GM12878 (cell line): Measurements from ENCODE around the gene PDZD8. TPM values are rescaled to one million over a fixed set of nuclear protein-coding genes. Genes with fewer than 3 reads are reported as not detected.

Source experiments
- ATAC-seq: fragments of 200-7000 bp; cut with Tn5 transposase; 3 replicates; pipeline ENCODE4 v1.9.1; 2020; ENCODE audit warnings: mild to moderate bottlenecking, moderate library complexity
- BruUV-seq: library from RNA; stranded (reverse); fragments of 400-500 nt; replicated peaks from 2 replicates; lab custom pipeline; 2021; lab: Mats Ljungman, UMichigan
- CTCF ChIA-PET: fragments of 300-600 bp; sonication (Branson Sonifier 250); formaldehyde crosslinking; extraction: SDS; loops from one replicate; lab custom pipeline; 2021; ENCODE audit warnings: inconsistent platforms; lab: Yijun Ruan, JAX
- POLR2A ChIA-PET: fragments of 350-600 bp; formaldehyde crosslinking; extraction: SDS; loops from one replicate; lab custom pipeline; 2021; ENCODE audit warnings: inconsistent platforms; lab: Charles Lee
- RAD21 ChIA-PET: fragments of 300-600 bp; sonication (Branson Sonifier 250); formaldehyde crosslinking; loops from one replicate; lab custom pipeline; 2023; ENCODE audit warnings: antibody characterized with exemption; ENCODE audit not compliant: unreplicated experiment; lab: Charles Lee
- SMC1A ChIA-PET: fragments of 300-600 bp; sonication (Branson Sonifier 250); formaldehyde crosslinking; loops from one replicate; lab custom pipeline; 2023; ENCODE audit not compliant: unreplicated experiment, uncharacterized antibody; lab: Charles Lee
- DNase-seq: peaks from one replicate; pipeline ENCODE4 v3.0.0-alpha.2; 2011; ENCODE audit warnings: low read depth, low spot score
- FAIRE-seq: peaks from 3 replicates; lab custom pipeline; 2011; peaks lifted over from hg19 to GRCh38; lab: Jason Lieb, UNC
- H2AFZ ChIP-seq: 2 replicates; pipeline ENCODE4 v1.6.0; 2011; ENCODE audit warnings: low read depth, low read length, control low read depth; ENCODE audit not compliant: control insufficient read depth
- H3K27ac ChIP-seq: 2 replicates; pipeline ENCODE4 v1.5.1; 2011; ENCODE audit warnings: control low read depth; ENCODE audit not compliant: control insufficient read depth, insufficient read depth
- H3K27me3 ChIP-seq, 2 experiments: replicated peaks in 1 of 2; 2 replicates each; pipeline versions ENCODE4 v1.6.0 to v1.6.1; 2011; ENCODE audit warnings: low read length in 1 of 2; ENCODE audit not compliant: control insufficient read depth in 2 of 2, insufficient read depth in 2 of 2
- H3K36me3 ChIP-seq, 2 experiments: 2 replicates each; pipeline ENCODE4 v1.5.1; 2011; ENCODE audit warnings: low read length in 1 of 2; ENCODE audit not compliant: control insufficient read depth in 2 of 2, insufficient read depth in 2 of 2
- H3K4me1 ChIP-seq: 2 replicates; pipeline ENCODE4 v1.6.1; 2011; ENCODE audit warnings: mild to moderate bottlenecking, low read length, moderate library complexity, mixed read lengths; ENCODE audit not compliant: control insufficient read depth, insufficient read depth
- H3K4me2 ChIP-seq: 2 replicates; pipeline ENCODE4 v1.6.0; 2011; ENCODE audit warnings: control low read depth; ENCODE audit not compliant: control insufficient read depth, insufficient read depth
- H3K4me3 ChIP-seq: fragments of 200-600 bp; sonication (generic); 2 replicates; pipeline ENCODE4 v1.5.1; 2016
- H3K79me2 ChIP-seq: 2 replicates; pipeline ENCODE4 v1.6.0; 2011; ENCODE audit warnings: low read length; ENCODE audit not compliant: control insufficient read depth, insufficient read depth
- H3K9ac ChIP-seq: 2 replicates; pipeline ENCODE4 v1.8.0; 2011; ENCODE audit warnings: low read length, control low read depth, mixed read lengths; ENCODE audit not compliant: control insufficient read depth, insufficient read depth
- H3K9me3 ChIP-seq: replicated peaks from 3 replicates; pipeline ENCODE4 v1.5.1; 2011; ENCODE audit warnings: mild to moderate bottlenecking, low read length; ENCODE audit not compliant: control insufficient read depth, insufficient read depth
- H4K20me1 ChIP-seq: 2 replicates; pipeline ENCODE4 v1.6.0; 2011; ENCODE audit not compliant: control insufficient read depth, insufficient read depth
- EGR1 ChIP-seq, 2 experiments: IDR thresholded peaks; 1 replicate in 1 of 2; 2 replicates in 1 of 2; pipeline ENCODE4 v1.6.1; 2011 to 2012; ENCODE audit warnings: low read depth in 2 of 2, low read length in 2 of 2, borderline replicate concordance in 1 of 2, mild to moderate bottlenecking in 1 of 2, moderate library complexity in 1 of 2
- MTA3 ChIP-seq: IDR thresholded peaks from 2 replicates; pipeline ENCODE4 v1.6.1; 2012; ENCODE audit warnings: low read length, inconsistent platforms, borderline replicate concordance
- RB1 ChIP-seq: fragments of 450-650 bp; formaldehyde crosslinking; IDR thresholded peaks from 2 replicates; pipeline ENCODE4 v1.6.1; 2017; ENCODE audit warnings: mild to moderate bottlenecking, borderline replicate concordance
- WGBS: methylation state at CpG from one replicate; pipeline ENCODE4 v1.1.6; 2016; ENCODE audit warnings: low lambda C conversion rate; ENCODE audit not compliant: insufficient replicate concordance, insufficient coverage; ENCODE audit errors: missing lambda C conversion rate; 5-methylcytosine and 5-hydroxymethylcytosine counted together
- in situ Hi-C: fragments of 300-500 bp; cut with MboI; formaldehyde crosslinking; loops from 9 replicates; pipeline ENCODE4 v1.14.3; 2018; ENCODE audit warnings: mixed read lengths
- intact Hi-C: fragments of 100-400 bp; cut with micrococcal nuclease; formaldehyde crosslinking; loops from one replicate; pipeline ENCODE4 v1.14.2; 2022; ENCODE audit not compliant: unreplicated experiment
- polyA plus RNA-seq, 11 experiments: library from polyadenylated mRNA; depleted of rRNA in 4 of 11; unstranded in 6 of 11; stranded (reverse) in 5 of 11; fragments of >200 nt; fragmentation: Nextera tagmentation in 4 of 11; fragmentation: Illumina TruSeq in 1 of 11; extraction: Ambion mirVana in 4 of 11; extraction: Trizol in 1 of 11; gene quantifications; 1 replicate in 1 of 11; 2 replicates in 10 of 11; pipeline versions ENCODE4 v1.2.1 to v1.2.3, GENCODE V29; 2011 to 2016; ENCODE audit warnings: inconsistent platforms in 2 of 11, missing spikeins in 2 of 11, low read depth in 1 of 11
- total RNA-seq, 4 experiments: library from RNA; depleted of rRNA in 3 of 4; stranded (reverse); fragments of >200 nt in 3 of 4; fragmentation: Illumina TruSeq in 1 of 4; extraction: Trizol in 1 of 4; gene quantifications; 2 replicates each; pipeline versions ENCODE4 v1.2.1 to v1.2.3, GENCODE V29; 2013 to 2021
- TF ChIP-seq, protein P1 (sequence below): IDR thresholded peaks from 2 replicates; pipeline ENCODE4 v1.6.1; 2012; ENCODE audit warnings: mild to moderate bottlenecking, low read depth, low read length

The PDZD8 gene
- total and polyA plus RNA-seq, 10 of the 15 experiments (the other 5 are each of a cell fraction or from before 2014, with no cell fraction given), result 2.0 to 21.2 (median 6.7) TPM

DNA sequence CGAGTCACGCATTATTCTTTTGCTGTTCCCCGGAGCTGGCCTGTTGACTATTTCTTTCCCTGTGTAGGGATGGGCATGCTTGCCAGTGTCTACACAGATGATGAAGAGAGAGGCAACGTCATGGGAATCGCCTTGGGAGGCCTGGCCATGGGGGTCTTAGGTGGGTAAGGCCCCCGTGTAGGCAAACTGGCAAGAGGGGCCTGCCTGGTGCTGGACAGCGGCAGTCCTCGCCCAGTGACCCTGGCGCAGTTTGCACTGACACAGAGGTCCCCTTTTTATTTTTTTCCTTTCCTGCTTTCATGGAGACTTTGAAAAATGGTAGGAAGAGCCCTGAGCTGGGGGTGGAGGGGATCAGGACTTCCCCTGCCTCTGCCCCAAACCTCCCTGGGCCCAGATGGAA is 120.9 kb downstream of the PDZD8 start:
- Histone ChIP-seq H3K4me2 (no peak overlapping the region), H3K36me3 (no peaks in the 10 kb centered on the region), H3K4me3 (no peak overlapping the region), H3K79me2 (no peaks in the 10 kb centered on the region), H3K9ac (no peak overlapping the region), H3K27ac (no peak overlapping the region), H3K9me3 (no peaks in the 10 kb centered on the region), H4K20me1 (no peaks in the 10 kb centered on the region), H2AFZ (no peak overlapping the region), H3K4me1 (no peaks in the 10 kb centered on the region), H3K27me3 (no peaks in the 10 kb centered on the region)
- DNase-seq, result no peak
- no peak for FAIRE-seq
- ChIA-PET SMC1A (no interaction called here), POLR2A (no interaction called here), CTCF (no interaction called here), RAD21 (no interaction called here)
- TF ChIP-seq RB1, result no peak
- TF ChIP-seq, protein P1, sequence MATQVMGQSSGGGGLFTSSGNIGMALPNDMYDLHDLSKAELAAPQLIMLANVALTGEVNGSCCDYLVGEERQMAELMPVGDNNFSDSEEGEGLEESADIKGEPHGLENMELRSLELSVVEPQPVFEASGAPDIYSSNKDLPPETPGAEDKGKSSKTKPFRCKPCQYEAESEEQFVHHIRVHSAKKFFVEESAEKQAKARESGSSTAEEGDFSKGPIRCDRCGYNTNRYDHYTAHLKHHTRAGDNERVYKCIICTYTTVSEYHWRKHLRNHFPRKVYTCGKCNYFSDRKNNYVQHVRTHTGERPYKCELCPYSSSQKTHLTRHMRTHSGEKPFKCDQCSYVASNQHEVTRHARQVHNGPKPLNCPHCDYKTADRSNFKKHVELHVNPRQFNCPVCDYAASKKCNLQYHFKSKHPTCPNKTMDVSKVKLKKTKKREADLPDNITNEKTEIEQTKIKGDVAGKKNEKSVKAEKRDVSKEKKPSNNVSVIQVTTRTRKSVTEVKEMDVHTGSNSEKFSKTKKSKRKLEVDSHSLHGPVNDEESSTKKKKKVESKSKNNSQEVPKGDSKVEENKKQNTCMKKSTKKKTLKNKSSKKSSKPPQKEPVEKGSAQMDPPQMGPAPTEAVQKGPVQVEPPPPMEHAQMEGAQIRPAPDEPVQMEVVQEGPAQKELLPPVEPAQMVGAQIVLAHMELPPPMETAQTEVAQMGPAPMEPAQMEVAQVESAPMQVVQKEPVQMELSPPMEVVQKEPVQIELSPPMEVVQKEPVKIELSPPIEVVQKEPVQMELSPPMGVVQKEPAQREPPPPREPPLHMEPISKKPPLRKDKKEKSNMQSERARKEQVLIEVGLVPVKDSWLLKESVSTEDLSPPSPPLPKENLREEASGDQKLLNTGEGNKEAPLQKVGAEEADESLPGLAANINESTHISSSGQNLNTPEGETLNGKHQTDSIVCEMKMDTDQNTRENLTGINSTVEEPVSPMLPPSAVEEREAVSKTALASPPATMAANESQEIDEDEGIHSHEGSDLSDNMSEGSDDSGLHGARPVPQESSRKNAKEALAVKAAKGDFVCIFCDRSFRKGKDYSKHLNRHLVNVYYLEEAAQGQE, result no peak
- no peak for TF ChIP-seq MTA3
- no peak for TF ChIP-seq EGR1 (IDR thresholded peaks at IDR 0.05; ENCODE audit: borderline replicate concordance in 1 of 2, low read depth in 2 of 2, low read length in 2 of 2)
- ATAC-seq, result no peak
- no TSS peak for BruUV-seq
- in situ Hi-C loops (no loop called here), intact Hi-C loops (no loop called here)
- WGBS, result 46% methylated on average over 9 of the region's 9 CpGs
